ENCODE data around the gene TFAP2E. TPM values are rescaled to one million over a fixed set of nuclear protein-coding genes. Genes with fewer than 3 reads are reported as not detected.
"Not testable (repeated sequence)": the region's sequence is repeated elsewhere in the genome, so short reads cannot be mapped to it uniquely, and the experiment has no call there.

The TFAP2E gene
- polyA plus RNA-seq, 3 donors: 0.85 to 1.7 (median 1.5) TPM

DNA sequence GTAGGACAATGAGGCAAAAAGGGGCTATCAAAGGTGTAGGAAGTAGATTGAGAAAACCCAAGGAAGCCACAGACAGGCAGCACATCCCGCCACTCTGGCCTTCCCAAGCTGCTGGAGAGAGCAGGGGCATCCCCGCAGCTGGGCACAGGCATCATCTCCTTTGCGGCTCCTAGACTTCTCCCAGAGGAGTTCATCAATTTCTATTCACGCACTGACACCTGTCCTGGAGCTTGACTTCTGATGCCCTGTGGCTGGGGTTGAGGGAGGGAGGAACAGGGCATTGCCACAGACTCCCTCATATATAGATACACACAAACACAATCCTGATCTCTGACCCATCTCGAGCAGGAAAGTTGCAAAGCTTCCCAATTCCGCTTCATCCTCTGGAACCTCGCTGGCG lies 1.9 kb upstream of the TFAP2E start:
- no peak for DNase-seq

DNA sequence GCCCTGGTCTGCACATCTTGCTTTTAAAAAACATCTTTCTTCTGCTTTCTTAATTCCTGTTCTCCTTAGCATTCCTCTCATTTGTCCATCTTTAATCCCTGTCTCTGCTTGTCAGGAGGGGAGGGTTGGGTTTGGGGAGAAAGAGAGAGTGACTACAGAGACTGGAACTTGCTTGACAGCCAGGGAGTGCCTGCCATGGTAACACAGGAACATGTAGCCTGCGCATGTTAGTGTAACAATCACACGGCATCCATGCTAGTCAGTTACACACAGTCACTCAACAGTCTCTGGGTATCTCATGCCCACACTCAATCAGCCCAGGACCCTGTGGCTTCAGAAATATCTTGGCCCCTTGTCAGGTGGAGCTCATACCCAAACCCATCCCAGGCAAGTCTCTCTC lies 818 bp upstream of the TFAP2E start:
- no peak for DNase-seq

DNA sequence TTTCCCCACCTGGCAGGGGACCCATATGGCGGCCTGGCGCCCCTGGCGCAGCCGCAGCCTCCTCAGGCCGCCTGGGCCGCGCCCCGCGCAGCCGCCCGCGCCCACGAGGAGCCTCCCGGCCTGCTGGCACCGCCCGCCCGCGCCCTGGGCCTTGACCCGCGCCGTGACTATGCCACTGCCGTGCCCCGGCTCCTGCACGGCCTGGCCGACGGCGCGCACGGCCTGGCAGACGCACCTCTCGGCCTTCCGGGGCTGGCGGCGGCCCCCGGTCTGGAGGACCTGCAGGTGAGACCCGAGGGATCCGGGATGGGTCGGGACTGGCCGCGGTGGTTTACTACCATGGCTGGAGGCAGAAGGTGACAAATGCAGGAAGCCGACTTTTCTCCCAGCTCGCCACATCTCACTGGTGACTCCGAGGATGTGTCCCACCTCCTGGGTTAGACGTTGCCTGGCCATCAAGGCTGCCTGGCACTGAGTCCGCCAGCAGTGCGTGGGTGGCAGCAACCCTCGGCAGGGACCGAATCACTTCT lies 1.1 kb downstream of the TFAP2E start:
- DNase-seq: no peak

DNA sequence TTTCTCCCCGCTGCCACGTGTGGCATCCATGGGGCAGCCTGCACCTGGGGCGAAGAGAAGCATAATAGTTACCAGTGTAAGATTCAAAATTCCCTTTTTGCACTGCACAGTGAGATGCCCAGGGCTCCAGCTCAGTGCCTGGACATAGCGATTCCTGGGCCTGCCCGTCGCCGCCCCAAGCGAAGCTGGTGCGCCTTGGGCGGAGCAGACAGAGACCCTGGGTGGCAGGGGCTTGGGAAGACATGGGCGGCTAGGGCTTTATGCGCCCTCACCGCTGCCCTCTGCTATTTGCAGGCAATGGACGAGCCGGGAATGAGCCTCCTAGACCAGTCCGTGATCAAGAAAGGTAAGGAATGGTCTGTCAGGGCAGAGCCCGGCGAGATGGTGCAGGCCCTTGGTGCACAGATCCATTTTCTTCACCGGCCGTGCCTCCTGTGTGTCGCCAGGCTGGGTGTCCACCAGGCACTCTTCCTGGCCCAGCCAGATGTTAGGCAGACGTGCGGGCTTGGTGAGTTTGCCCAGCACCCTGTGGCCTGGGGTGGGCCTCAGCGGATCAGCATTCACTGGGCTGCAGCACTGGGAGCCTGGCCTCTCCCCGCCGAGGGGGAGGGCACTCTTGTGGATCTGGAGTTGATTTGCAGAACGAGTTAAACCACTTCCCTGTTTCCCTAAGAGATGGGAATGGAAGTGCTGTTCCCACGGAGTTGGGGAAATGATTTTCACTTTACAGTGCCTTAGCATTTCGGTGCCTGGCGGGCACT lies 1.7 kb downstream of the TFAP2E start:
- no peak for DNase-seq

DNA sequence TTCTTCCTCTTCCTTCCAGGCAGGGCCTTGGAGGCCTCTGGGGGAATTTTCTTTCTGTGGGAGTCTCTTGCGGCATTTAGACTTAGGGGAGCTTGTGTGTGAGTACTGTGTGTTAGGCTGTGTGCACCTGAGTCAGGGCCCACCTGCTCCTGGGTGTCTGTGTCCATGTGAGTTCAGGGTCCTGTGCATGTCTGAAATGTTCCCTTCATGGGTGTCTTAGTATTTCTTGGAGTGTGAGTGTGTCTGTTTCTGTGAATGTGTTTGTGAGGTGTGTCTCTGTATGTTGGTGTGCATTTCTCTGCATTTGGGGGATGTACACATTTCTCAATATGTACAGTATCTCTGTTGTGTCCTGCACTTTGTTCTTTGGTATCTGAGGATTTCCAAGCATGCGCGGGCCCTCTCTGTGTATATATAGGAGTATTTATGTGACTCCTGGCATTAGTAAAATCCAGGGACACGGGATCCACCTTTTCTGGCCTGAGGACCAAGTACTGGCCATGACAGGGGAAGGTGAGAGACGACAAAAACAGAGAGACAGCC lies 2.4 kb downstream of the TFAP2E start:
- DNase-seq: no peak

DNA sequence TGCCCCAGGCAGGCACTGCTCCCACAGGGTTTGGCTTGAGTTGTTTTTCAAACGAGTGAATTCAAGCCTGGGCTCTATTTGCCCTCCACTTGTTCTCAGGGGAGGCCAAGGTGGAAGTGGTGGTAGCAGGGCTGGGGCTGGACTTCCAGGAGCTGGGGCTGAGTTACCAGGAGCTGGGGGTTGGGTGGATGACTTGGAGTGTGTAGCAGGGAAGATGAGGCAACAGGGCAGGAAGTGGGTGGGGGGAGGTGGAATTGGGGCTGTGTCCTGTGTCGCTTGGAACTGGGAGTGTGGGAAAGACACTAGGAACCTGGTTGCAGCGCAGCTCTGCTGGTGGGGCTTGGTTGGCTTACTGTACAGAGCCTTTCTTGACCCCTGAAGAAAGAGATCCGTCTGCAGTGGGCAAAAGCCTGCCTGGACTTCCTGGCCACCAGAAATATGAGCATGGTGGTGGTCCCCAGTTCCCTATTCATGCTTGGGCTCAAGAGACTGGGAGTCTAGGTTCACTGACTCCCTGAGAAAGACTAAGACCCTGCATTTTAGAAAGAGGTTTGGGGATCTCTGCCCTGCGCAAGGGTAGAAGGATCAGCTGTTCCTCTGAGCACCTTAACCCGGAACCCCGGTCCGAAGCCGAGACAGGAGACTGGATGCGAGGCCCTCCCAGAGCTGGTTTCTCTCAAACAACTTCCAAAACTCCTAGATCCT lies 3.1 kb downstream of the TFAP2E start:
- DNase-seq: no peak

DNA sequence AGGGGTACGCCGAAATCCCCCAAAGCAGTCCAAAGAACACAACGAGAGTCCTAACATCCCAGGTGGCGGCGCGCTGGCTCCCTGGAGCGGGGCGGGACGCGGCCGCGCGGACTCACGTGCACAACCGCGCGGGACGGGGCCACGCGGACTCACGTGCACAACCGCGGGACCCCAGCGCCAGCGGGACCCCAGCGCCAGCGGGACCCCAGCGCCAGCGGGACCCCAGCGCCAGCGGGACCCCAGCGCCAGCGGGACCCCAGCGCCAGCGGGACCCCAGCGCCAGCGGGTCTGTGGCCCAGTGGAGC lies 3.6 kb downstream of the TFAP2E start:
- not testable (repeated sequence) for DNase-seq

DNA sequence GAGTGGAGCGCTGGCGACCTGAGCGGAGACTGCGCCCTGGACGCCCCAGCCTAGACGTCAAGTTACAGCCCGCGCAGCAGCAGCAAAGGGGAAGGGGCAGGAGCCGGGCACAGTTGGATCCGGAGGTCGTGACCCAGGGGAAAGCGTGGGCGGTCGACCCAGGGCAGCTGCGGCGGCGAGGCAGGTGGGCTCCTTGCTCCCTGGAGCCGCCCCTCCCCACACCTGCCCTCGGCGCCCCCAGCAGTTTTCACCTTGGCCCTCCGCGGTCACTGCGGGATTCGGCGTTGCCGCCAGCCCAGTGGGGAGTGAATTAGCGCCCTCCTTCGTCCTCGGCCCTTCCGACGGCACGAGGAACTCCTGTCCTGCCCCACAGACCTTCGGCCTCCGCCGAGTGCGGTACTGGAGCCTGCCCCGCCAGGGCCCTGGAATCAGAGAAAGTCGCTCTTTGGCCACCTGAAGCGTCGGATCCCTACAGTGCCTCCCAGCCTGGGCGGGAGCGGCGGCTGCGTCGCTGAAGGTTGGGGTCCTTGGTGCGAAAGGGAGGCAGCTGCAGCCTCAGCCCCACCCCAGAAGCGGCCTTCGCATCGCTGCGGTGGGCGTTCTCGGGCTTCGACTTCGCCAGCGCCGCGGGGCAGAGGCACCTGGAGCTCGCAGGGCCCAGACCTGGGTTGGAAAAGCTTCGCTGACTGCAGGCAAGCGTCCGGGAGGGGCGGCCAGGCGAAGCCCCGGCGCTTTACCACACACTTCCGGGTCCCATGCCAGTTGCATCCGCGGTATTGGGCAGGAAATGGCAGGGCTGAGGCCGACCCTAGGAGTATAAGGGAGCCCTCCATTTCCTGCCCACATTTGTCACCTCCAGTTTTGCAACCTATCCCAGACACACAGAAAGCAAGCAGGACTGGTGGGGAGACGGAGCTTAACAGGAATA lies 4.2 kb downstream of the TFAP2E start:
- DNase-seq: no peak

DNA sequence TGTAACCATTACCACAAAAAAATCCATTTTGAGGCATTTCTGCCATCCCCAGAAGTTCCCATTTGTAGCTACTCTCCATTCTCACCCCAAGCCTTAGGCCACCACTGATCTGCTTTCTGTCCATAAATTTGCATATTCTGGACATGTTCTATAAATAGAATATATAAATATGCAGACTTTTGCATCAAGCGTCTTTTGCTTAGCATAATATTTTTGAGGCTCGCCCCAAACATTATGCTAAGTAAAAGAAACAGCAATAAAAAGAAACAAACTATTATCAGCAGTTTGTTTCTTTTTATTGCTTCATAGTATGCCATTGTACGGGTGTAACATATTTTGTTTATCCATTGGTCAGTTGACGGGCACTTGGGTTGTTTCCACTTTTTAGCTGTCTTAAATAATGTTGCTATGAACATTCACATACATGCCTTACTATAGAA lies 7.9 kb downstream of the TFAP2E start:
- DNase-seq: no peak

DNA sequence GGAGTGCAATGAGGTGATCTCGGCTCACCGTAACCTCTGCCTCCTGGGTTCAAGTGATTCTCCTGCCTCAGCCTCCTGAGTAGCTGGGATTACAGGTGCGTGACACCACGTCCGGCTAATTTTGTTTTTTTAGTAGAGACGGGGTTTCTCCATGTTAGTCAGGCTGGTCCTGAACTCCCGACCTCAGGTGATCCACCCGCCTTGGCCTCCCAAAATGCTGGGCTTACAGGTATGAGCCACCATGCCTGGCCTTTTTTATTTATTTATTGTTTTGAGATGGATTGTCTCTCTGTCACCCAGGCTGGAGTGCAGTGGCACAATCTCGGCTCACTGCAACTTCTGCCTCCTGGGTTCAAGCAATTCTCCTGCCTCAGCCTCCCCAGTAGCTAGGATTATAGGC lies 8.5 kb downstream of the TFAP2E start:
- DNase-seq: not testable (repeated sequence)

DNA sequence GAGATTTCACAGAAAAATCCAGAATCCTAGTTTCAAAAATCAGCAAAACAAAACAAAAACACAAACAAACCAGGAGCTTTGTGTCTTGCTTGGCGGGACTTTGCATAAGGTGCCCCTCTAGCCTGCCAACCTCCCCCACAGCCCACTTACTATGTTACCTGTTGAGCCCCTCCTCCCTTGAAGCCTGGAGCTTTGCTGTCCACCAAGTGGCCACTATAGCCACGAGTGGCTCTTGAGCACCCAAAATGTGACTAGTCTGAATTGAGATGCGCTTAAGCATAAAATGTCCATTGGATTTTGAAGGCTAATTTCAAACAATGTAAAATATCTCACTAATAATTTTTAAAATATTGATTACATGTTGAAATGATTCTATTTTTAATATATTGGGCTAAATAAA lies 12.2 kb downstream of the TFAP2E start:
- DNase-seq: no peak

DNA sequence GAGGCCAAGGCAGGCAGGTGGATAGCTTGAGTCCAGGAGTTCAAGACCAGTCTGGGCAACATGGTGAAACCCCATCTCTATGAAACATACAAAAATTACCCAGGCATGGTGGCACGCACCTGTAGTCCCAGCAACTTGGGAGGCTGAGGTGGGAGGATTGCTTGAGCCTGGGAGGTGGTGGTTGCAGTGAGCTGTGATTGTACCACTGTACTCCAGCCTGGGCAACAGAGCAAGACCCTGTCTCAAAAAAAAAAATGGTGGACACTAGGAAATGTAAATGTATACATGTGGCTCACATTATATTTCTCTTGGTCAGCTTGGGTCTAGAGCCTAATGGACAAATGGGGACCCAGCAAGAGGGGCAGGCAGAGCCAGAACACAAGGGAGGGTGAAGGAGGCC lies 12.7 kb downstream of the TFAP2E start:
- DNase-seq: not testable (repeated sequence)

DNA sequence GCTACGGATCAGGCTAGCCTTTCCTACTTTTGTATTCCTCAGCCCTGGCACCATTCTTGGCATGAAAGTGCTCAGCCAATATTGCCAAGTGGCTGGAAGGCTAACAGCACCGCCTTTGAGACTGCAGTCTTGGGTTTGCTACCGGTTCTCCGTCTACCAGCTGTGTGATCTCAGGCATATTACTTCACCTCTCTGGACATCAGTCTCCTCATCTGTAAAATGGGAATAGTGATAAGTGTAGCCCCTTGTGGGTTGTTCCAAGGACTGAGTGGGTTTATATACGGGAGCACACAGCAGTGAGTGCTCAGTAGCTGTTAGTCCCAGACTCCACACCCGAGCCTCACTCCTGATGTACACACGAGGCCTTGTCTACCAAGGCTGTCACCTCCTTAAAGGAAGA lies 13.7 kb downstream of the TFAP2E start:
- DNase-seq: no peak

DNA sequence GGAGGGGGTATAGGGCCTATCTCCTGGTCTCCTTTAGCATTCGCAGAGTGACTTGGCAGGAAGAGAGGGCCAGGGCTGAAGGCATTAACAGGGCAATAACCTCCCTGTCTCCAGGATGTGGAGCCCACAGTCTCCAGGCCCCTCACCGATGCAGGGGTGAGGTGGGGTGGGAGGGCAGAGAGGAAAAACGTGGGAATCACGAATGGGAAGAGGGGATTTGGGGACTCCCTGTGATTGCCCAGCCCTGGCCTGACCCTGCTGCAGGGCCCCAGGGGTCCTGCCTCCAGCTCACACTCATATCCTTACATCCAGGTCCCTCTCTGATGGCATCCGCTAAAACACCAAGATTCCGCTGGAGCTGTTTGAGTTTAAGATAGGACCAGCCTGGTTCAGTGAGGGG lies 14.6 kb downstream of the TFAP2E start:
- no peak for DNase-seq

DNA sequence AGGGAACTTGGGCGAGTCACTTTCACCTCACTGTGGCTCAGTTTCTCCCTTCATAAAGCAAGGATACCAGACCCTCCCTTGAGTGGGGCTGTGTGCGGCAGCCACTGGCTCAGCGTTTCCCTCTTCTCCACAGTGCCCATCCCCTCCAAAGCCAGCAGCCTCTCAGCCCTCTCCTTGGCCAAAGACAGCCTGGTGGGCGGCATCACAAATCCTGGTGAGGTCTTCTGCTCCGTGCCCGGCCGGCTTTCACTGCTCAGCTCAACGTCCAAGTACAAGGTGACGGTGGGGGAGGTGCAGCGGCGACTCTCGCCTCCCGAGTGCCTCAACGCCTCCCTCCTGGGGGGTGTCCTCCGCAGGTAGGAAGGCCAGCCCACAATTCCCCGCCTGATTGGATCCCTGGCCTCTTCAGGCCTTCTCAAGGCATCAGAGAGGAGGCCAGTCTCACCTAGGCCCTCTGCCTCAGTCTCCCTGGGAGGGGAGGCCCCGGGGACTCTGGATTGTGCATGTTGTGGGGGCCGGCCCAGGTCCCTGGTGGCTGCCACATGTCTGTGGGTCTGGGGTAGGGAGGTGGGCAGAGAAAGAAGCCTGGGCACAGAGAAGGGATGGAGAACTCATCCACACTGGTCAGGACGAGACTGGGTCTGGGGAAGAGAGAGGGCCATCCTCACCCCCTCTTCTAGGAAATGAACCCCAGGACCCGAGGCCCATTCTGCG lies 15.2 kb downstream of the TFAP2E start:
- DNase-seq: no peak

DNA sequence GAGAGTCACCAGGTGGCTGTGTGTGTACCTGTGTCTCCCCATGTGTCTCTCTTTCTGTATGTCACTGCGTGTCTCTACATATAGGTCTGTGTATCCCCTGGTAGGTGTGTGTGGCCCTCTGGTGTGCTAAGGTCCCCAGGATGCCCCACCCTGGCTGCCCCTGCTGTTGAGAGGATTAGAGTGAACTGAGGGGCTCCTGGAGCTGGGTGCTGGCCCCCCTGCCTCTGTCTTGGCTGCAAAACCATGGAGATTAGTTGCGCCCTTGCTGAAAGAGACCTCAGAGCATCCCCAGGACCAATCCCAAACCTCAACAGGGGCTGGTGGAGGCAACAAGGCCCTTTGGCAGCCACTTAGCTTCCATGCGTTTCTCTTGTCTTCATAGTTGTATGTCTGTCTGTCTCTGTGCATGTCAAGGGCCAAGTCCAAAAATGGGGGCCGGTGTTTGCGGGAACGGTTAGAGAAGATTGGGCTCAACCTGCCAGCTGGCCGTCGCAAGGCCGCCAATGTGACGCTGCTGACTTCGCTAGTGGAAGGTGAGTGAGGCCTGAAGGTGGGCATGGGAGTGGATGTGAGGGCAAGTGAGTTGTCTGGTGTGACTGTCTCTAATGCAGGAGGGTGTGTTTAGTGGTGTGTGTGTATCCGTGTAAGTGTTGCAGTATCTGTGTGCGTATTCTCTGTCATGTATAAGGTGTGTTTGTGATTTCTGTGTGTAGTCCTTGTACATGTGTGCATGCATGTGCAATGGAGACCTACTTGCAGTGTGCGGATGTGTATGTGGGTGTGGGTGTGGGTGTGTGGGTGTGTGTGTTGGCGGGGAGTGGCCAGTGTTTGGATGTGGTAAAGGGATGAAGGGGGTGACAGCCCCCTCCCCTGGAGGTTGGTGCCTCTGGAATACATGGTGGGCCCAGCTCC lies 16.7 kb downstream of the TFAP2E start:
- DNase-seq: no peak

DNA sequence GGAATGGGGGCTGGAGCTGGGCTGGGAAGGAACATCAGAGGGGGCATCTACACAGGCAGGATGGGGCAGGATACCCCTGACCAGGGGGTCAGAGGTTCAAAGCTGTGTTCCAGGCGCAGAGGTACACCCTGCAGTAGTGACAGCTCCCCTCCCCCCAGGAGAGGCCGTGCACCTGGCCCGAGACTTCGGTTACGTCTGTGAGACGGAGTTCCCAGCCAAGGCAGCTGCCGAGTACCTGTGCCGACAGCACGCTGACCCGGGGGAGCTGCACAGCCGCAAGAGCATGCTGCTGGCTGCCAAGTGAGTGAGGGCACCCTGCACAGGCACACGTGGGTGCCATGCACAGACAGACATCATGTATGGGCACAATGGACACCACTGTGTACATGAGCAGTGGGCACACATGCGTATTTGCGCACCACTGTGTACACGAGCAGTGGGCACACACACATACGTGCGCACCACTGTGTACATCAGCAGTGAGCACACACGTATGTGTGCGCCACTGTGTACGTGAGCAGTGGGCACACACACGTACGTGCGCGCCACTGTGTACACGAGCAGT lies 17.4 kb downstream of the TFAP2E start:
- DNase-seq: no peak

DNA sequence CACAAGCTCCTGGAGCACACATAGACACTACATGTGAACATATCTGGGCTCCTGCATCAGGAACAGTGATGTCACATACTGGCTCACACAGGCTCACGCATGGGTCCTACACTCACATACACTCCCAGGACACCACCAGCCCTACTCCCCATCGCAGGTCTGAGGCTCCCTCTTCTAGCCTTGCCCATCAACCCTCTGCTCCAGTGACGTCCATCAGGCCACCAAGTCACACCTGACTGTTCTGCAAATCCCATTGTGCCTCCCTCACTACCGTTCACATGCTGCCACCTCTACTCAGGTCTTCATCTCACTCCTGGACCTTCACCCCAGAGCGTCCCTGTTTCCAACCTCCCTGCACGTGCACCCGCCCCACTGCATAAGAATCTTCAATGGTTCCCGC lies 18.1 kb downstream of the TFAP2E start:
- no peak for DNase-seq

DNA sequence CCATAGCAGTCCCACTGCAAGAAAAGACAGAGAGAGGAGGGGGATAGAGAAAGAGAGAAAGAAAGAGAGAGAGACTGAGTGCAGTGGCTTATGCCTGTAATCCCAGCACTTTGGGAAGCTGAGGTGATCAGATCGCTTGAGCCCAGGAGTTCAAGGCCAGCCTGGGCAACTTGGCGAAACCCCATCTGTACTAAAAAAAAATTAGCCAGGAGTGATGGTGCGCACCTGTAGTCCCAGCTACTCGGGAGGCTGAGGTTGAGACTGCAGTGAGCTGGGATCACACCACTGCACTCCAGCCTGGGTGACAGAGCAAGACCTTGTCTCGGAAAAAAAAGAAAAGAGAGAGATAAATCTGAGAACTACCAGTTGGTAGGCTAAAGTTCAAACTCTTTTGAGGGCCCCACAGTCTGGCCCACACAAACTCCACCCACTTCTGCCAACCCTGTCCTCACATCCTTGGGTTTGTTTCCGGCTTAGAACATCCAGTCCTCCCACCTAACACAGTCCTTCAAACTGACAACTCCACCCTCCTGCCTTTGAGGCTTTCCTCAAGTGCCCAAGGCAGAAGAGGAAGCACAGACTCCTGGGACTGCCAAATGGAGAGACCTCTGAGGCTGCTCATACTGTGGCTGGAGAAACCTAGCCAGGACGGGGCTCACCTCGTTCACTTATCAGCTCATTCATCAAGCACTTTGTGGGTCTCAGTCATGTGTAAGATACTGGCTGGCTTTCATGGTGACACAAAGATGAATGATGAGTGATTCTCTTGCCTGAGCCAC lies 20.1 kb downstream of the TFAP2E start:
- no peak for DNase-seq

All from renal pelvis (tissue), 4 donors.